ENCODE measurements around the gene ZBTB7C. TPM values are rescaled to one million over a fixed set of nuclear protein-coding genes. Genes with fewer than 3 reads are reported as not detected.

ZBTB7C gene
- total RNA-seq, 2 donors from 2014 or later, result 25.1 to 36.4 TPM

DNA sequence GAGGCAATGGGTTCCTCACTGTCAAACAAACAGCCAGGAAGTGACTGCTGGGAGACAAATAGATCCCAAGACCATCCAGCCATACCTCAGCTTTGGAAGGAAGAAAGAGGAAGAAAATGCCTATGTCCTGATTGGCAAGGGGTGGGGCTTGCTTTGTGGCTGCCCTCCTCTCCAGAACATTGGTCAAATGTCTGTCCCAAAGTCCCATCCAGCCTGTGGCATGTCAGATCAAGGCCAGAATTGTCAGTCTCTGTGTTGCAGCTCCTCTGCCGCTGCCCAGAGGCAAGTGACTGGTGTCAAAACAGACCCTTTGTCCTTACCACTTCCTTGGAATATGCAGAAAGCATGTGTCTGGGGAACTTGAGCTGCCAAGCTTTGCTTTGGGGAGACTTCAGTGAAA, 415.8 kb downstream of the ZBTB7C start:
- intact Hi-C loops (cut with DNase I), result no loop called here
- H3K36me3 ChIP-seq, result no peaks in the 10 kb centered on the region
- H3K9ac ChIP-seq (ENCODE audit: low read depth in 2 of 2, low read length in 2 of 2), result no peak overlapping the region
- no peak overlapping the region for H3K4me3 ChIP-seq
- DNase-seq, result no peak
- H3K4me1 ChIP-seq, result no peaks in the 10 kb centered on the region
- no peaks in the 10 kb centered on the region for H3K27me3 ChIP-seq
- no peaks in the 10 kb centered on the region for H3K9me3 ChIP-seq
- TF ChIP-seq, protein P1, sequence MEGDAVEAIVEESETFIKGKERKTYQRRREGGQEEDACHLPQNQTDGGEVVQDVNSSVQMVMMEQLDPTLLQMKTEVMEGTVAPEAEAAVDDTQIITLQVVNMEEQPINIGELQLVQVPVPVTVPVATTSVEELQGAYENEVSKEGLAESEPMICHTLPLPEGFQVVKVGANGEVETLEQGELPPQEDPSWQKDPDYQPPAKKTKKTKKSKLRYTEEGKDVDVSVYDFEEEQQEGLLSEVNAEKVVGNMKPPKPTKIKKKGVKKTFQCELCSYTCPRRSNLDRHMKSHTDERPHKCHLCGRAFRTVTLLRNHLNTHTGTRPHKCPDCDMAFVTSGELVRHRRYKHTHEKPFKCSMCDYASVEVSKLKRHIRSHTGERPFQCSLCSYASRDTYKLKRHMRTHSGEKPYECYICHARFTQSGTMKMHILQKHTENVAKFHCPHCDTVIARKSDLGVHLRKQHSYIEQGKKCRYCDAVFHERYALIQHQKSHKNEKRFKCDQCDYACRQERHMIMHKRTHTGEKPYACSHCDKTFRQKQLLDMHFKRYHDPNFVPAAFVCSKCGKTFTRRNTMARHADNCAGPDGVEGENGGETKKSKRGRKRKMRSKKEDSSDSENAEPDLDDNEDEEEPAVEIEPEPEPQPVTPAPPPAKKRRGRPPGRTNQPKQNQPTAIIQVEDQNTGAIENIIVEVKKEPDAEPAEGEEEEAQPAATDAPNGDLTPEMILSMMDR (IDR thresholded peaks at IDR 0.05), result no peak
- H3K27ac ChIP-seq, result no peak overlapping the region

DNA sequence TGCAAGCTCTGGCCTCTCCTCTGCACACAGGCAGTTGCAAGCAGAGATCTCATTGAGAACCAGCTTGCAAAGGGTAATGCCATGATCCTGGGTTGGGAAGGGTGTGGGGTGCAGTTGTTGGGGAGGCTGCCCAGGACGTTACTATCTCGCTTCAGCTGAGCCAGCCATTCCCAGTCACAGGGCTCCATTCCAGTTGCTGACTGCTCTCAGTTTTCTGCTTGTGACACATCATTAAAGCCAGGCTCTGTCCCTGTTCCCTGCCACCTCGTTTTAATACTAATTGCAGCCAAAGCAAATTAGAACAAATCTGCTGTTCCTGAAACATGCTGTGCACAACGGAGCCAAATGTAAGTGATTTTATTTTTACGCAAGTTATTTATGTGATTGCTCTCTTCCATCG, 416.2 kb downstream of the ZBTB7C start:
- no peaks in the 10 kb centered on the region for H3K36me3 ChIP-seq
- DNase-seq, result no peak
- no peaks in the 10 kb centered on the region for H3K4me1 ChIP-seq
- no peaks in the 10 kb centered on the region for H3K27me3 ChIP-seq
- no peaks in the 10 kb centered on the region for H3K9me3 ChIP-seq
- TF ChIP-seq, protein P1 (IDR thresholded peaks at IDR 0.05), result no peak
- no peak overlapping the region for H3K27ac ChIP-seq
- no peak overlapping the region for H3K4me3 ChIP-seq
- H3K9ac ChIP-seq (ENCODE audit: low read depth in 2 of 2, low read length in 2 of 2), result no peak overlapping the region
- intact Hi-C loops (cut with DNase I), result no loop called here

DNA sequence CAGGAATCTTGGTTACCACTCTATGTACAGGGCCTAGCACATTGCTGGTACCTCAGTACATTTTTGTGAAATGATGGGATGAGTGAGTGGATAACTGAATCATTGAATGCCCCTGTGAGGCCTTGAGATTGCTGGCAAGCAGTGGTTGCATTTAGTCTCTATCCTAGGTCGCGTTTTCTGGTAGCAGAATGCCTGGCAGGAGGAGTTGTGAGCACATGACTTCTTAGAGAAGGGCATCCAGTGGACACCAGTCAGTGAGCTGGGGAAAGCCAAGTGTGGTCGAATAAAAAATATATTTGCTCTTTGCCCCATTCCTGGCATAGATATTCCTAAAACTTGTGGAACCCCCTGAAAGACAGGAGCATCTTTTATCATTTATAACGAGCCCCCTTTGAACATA, 416.9 kb downstream of the ZBTB7C start:
- Histone ChIP-seq H3K27me3 (no peaks in the 10 kb centered on the region), H3K36me3 (no peaks in the 10 kb centered on the region), H3K4me1 (no peaks in the 10 kb centered on the region), H3K9ac (ENCODE audit: low read depth in 2 of 2, low read length in 2 of 2) (no peak overlapping the region), H3K27ac (no peak overlapping the region), H3K9me3 (no peaks in the 10 kb centered on the region), H3K4me3 (no peak overlapping the region)
- TF ChIP-seq, protein P1 (IDR thresholded peaks at IDR 0.05), result no peak
- intact Hi-C loops (cut with DNase I), result no loop called here
- DNase-seq, result no peak

DNA sequence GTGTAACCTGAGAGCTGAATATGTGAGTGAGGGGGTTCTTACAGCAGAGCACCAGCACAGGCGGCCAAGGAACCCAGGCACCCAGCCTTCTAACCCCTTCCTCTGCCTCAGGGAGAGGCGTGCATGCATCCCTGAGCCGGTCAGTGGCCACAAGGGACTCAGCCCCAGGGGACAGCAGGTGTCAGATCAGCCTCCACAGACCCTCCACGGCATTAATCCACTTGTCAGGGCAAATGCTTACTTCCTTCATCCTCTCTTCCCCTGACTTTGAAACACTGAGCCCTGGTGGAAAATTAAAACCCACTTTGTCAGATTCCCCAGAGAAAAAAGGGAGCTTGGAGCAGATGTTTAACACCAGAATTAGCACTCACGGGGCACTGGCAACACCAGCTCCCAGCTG, 418.2 kb downstream of the ZBTB7C start:
- DNase-seq, result no peak

DNA sequence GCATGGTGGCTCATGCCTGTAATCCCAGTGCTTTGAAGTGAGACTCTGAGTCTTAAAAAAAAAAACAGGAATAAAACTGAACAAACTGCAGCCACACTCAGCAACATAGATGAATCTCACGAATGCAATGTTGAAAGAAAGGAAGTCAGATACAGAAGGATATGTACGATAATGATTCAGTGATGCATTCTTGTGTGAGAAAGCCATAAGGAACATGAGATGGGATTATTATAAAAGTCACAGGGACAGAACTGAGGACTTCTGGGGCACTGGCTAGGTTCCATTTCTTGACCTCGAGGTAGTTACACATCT, 421.8 kb downstream of the ZBTB7C start:
- Histone ChIP-seq H3K36me3 (no peaks in the 10 kb centered on the region), H3K4me1 (no peaks in the 10 kb centered on the region), H3K9ac (ENCODE audit: low read depth in 2 of 2, low read length in 2 of 2) (no peak overlapping the region), H3K27ac (no peak overlapping the region), H3K27me3 (no peaks in the 10 kb centered on the region), H3K4me3 (no peak overlapping the region), H3K9me3 (no peaks in the 10 kb centered on the region)
- intact Hi-C loops (cut with DNase I), result no loop called here
- TF ChIP-seq, protein P1 (IDR thresholded peaks at IDR 0.05), result no peak
- no peak for DNase-seq

More for the DNA sequence above, 418.2 kb downstream of the ZBTB7C start:
- Histone ChIP-seq H3K4me1 (no peaks in the 10 kb centered on the region), H3K4me3 (no peak overlapping the region), H3K36me3 (no peaks in the 10 kb centered on the region), H3K27me3 (no peaks in the 10 kb centered on the region), H3K9ac (ENCODE audit: low read depth in 2 of 2, low read length in 2 of 2) (no peak overlapping the region), H3K27ac (no peak overlapping the region), H3K9me3 (no peaks in the 10 kb centered on the region)
- intact Hi-C loops (cut with DNase I), result no loop called here
- TF ChIP-seq, protein P1 (IDR thresholded peaks at IDR 0.05), result no peak

All from colonic mucosa (tissue), 4 donors.